Gastroesophageal sphincter (tissue), 4 donors: ENCODE measurements around the gene DHCR7. TPM values are rescaled to one million over a fixed set of nuclear protein-coding genes. Genes with fewer than 3 reads are reported as not detected.

Source experiments
- ATAC-seq: fragments of 150-250 bp; one replicate; pipeline ENCODE4 v1.9.1; 2016; ENCODE audit warnings: mild to moderate bottlenecking, moderate library complexity
- H3K27ac ChIP-seq, 4 donors: fragments of 200-600 bp; sonication (generic) in 3 of 4; 1 replicate in 3 of 4; 2 replicates in 1 of 4; pipeline ENCODE4 v1.5.1; 2016 to 2019
- H3K27me3 ChIP-seq: fragments of 200-600 bp; sonication (generic); one replicate; pipeline ENCODE4 v1.5.1; 2019
- H3K36me3 ChIP-seq, 2 donors: fragments of 200-600 bp; sonication (generic); one replicate each; pipeline ENCODE4 v1.5.1; 2019; ENCODE audit warnings: control low read depth in 1 of 2
- H3K4me1 ChIP-seq, 3 donors: fragments of 200-600 bp; sonication (generic); 1 replicate in 2 of 3; 2 replicates in 1 of 3; pipeline ENCODE4 v1.5.1; 2016 to 2019; ENCODE audit warnings: control low read depth in 2 of 3
- H3K4me3 ChIP-seq, 2 donors: fragments of 200-600 bp; sonication (generic); one replicate each; pipeline ENCODE4 v1.5.1; 2019; ENCODE audit warnings: mild to moderate bottlenecking in 1 of 2, moderate library complexity in 1 of 2
- H3K9me3 ChIP-seq, 3 donors: fragments of 200-600 bp; sonication (generic); one replicate each; pipeline ENCODE4 v1.5.1; 2017 to 2019; ENCODE audit warnings: control low read depth in 2 of 3
- CTCF ChIP-seq, 4 experiments: fragments of 200-600 bp in 2 of 4; fragments of 450-650 bp in 2 of 4; sonication (generic) in 1 of 4; IDR thresholded peaks; one replicate each; pipeline ENCODE4 v1.5.1; 2017 to 2019; ENCODE audit warnings: antibody characterized with exemption in 4 of 4, mild to moderate bottlenecking in 2 of 4, moderate library complexity in 2 of 4
- EP300 ChIP-seq: sonication (generic); formaldehyde crosslinking; IDR thresholded peaks from one replicate; pipeline ENCODE4 v1.6.1; 2017; ENCODE audit warnings: antibody characterized with exemption, mild to moderate bottlenecking
- POLR2A ChIP-seq, 2 donors: fragments of 450-650 bp; IDR thresholded peaks; one replicate each; pipeline ENCODE4 v1.6.1; 2017; ENCODE audit warnings: antibody characterized with exemption in 2 of 2, mild to moderate bottlenecking in 2 of 2, moderate library complexity in 1 of 2
- POLR2AphosphoS5 ChIP-seq: sonication (generic); formaldehyde crosslinking; IDR thresholded peaks from one replicate; pipeline ENCODE4 v1.6.1; 2017; ENCODE audit warnings: antibody characterized with exemption
- WGBS, 2 donors: methylation state at CpG; one replicate each; pipeline ENCODE4 v1.1.5; 2018; ENCODE audit warnings: low coverage in 1 of 2; 5-methylcytosine and 5-hydroxymethylcytosine counted together
- total RNA-seq, 4 donors: library from RNA; depleted of rRNA; stranded (reverse); fragments of >200 nt; gene quantifications; one replicate each; pipeline ENCODE4 v1.1.0, GENCODE V29; 2016

DHCR7 gene
- total RNA-seq, 4 donors from 2014 or later = 5.0 to 10.3 (median 8.0) TPM

- ATAC-seq = no peak
- peaks cover 0 to 14% of the 10 kb centered on the region in 2 donors for H3K36me3 ChIP-seq
- no peaks in the 10 kb centered on the region for H3K9me3 ChIP-seq
- no peaks in the 10 kb centered on the region for H3K27me3 ChIP-seq
- peaks cover 0 to 61% (median 20%) of the 10 kb centered on the region in 3 donors for H3K4me1 ChIP-seq
- TF ChIP-seq EP300 = no peak
- TF ChIP-seq CTCF (IDR thresholded peaks at IDR 0.05) = no peak
- TF ChIP-seq POLR2A (IDR thresholded peaks at IDR 0.05) = no peak
- no peak for TF ChIP-seq POLR2AphosphoS5
- H3K4me3 ChIP-seq = peak overlapping the region in 1 of 2 donors; percentile 75
- H3K27ac ChIP-seq = peak overlapping the region in 3 of 4 donors; percentile 39 to 83 (median 81)
- 54% methylated on average over 3 of the region's 6 CpGs; no CpG with 5 or more reads in 1 of the 2 donors for WGBS, 2 donors
Measured at GRCh38 chr11:71449596-71449995, 1.4 kb upstream of the DHCR7 start.

- H3K27ac ChIP-seq = peak overlapping the region; percentile 5 to 88 (median 82)
Measured at GRCh38 chr11:71447791-71448256, 369 bp downstream of the DHCR7 start.

GRCh38 chr11:71446942-71447688 lies 1.1 kb downstream of the DHCR7 start:
- peak overlapping the region in 1 of 2 donors; percentile 75 for H3K4me3 ChIP-seq
- no peak for ATAC-seq

More at GRCh38 chr11:71447791-71448256, 369 bp downstream of the DHCR7 start:
- 2 to 4% methylated on average over 12 to 13 of the region's 31 CpGs for WGBS, 2 donors
- H3K9me3 ChIP-seq = no peaks in the 10 kb centered on the region
- ATAC-seq = peak; percentile 42
- no peaks in the 10 kb centered on the region for H3K27me3 ChIP-seq
- peak overlapping the region; percentile 57 to 75 for H3K4me3 ChIP-seq
- peaks cover 0 to 32% of the 10 kb centered on the region in 2 donors for H3K36me3 ChIP-seq
- H3K4me1 ChIP-seq = peaks cover 0 to 49% (median 19%) of the 10 kb centered on the region in 3 donors
- TF ChIP-seq EP300 = no peak
- TF ChIP-seq POLR2A (IDR thresholded peaks at IDR 0.05) = no peak
- no peak for TF ChIP-seq CTCF (IDR thresholded peaks at IDR 0.05)
- TF ChIP-seq POLR2AphosphoS5 = no peak

GRCh38 chr11:71446150-71446549 lies 2.0 kb downstream of the DHCR7 start:
- H3K4me3 ChIP-seq = no peak overlapping the region
- H3K36me3 ChIP-seq = peaks cover 0 to 48% of the 10 kb centered on the region in 2 donors
- H3K27me3 ChIP-seq = no peaks in the 10 kb centered on the region
- H3K27ac ChIP-seq = no peak overlapping the region
- WGBS, 2 donors = 86 to 100% methylated on average over 1 of the region's 1 CpG
- no peaks in the 10 kb centered on the region for H3K9me3 ChIP-seq
- peaks cover 0 to 36% (median 16%) of the 10 kb centered on the region in 3 donors for H3K4me1 ChIP-seq
- TF ChIP-seq EP300 (no peak), CTCF (IDR thresholded peaks at IDR 0.05) (no peak), POLR2AphosphoS5 (no peak), POLR2A (IDR thresholded peaks at IDR 0.05) (no peak)
- no peak for ATAC-seq

More at GRCh38 chr11:71446942-71447688, 1.1 kb downstream of the DHCR7 start:
- H3K36me3 ChIP-seq = peaks cover 0 to 39% of the 10 kb centered on the region in 2 donors
- TF ChIP-seq POLR2AphosphoS5 (no peak), EP300 (no peak), CTCF (IDR thresholded peaks at IDR 0.05) (no peak), POLR2A (IDR thresholded peaks at IDR 0.05) (no peak)
- peaks cover 0 to 46% (median 17%) of the 10 kb centered on the region in 3 donors for H3K4me1 ChIP-seq
- WGBS, 2 donors = 17 to 48% methylated on average over 1 to 8 of the region's 9 CpGs
- H3K27ac ChIP-seq = peak overlapping the region in 3 of 4 donors; percentile 81 to 88 (median 83)
- no peaks in the 10 kb centered on the region for H3K9me3 ChIP-seq
- H3K27me3 ChIP-seq = no peaks in the 10 kb centered on the region
